TTC549 (cell line): Measurements from ENCODE around the gene CEP170B.
"Not testable (repeated sequence)": the region's sequence is repeated elsewhere in the genome, so short reads cannot be mapped to it uniquely, and the experiment has no call there.

ENCODE experiments used
- FAIRE-seq: peaks from 2 replicates; lab custom pipeline; 2012; peaks lifted over from hg19 to GRCh38; lab: Jason Lieb, UNC

CEP170B gene

GRCh38 chr14:104919152-104919992 lies 54.3 kb downstream of the CEP170B start:
- not testable (repeated sequence) for FAIRE-seq

GRCh38 chr14:104919993-104920315 lies 54.9 kb downstream of the CEP170B start:
- FAIRE-seq, result no peak

GRCh38 chr14:104923640-104924420 lies 58.8 kb downstream of the CEP170B start:
- no peak for FAIRE-seq

- no peak for FAIRE-seq
Observed at GRCh38 chr14:104924421-104925213, 59.5 kb downstream of the CEP170B start, which contains the start of gene PLD4. TSS of gene PLD4 (plus strand) at chr14:104924879. CDS start at chr14:104927141, 2,262 bp downstream.

- FAIRE-seq, result no peak
Observed at GRCh38 chr14:104925214-104925854, 60.3 kb downstream of the CEP170B start.

GRCh38 chr14:104925855-104926609 lies 61.0 kb downstream of the CEP170B start:
- FAIRE-seq, result no peak

GRCh38 chr14:104926619-104927431 lies 61.8 kb downstream of the CEP170B start:
- no peak for FAIRE-seq

GRCh38 chr14:104927432-104927816 lies 62.4 kb downstream of the CEP170B start:
- no peak for FAIRE-seq

- FAIRE-seq, result no peak
Observed at GRCh38 chr14:104927901-104928300, 62.8 kb downstream of the CEP170B start.

- no peak for FAIRE-seq
Observed at GRCh38 chr14:104928391-104929133, 63.5 kb downstream of the CEP170B start.

GRCh38 chr14:104929268-104930230 lies 64.5 kb downstream of the CEP170B start:
- FAIRE-seq, result no peak

GRCh38 chr14:104930526-104931303 lies 65.6 kb downstream of the CEP170B start:
- FAIRE-seq, result no peak

- no peak for FAIRE-seq
Observed at GRCh38 chr14:104931304-104931770, 66.3 kb downstream of the CEP170B start.

GRCh38 chr14:104931771-104932675 lies 67.0 kb downstream of the CEP170B start:
- FAIRE-seq, result no peak

- FAIRE-seq, result no peak
Observed at GRCh38 chr14:104932676-104933631, 67.9 kb downstream of the CEP170B start.
